MM.1S (cell line): ENCODE measurements around the gene LRRIQ4.

Experiments
- EZH2phosphoT487 ChIP-seq: fragments of 300-600 bp; sonication (generic); IDR thresholded peaks from 2 replicates; pipeline ENCODE4 v1.6.1; 2018; ENCODE audit warnings: antibody characterized with exemption, low read length
- TF ChIP-seq, protein P1 (sequence below): fragments of 300-600 bp; sonication (generic); IDR thresholded peaks from 2 replicates; pipeline ENCODE4 v1.5.1; 2016; ENCODE audit warnings: antibody characterized with exemption, low read length, mixed read lengths

DNA sequence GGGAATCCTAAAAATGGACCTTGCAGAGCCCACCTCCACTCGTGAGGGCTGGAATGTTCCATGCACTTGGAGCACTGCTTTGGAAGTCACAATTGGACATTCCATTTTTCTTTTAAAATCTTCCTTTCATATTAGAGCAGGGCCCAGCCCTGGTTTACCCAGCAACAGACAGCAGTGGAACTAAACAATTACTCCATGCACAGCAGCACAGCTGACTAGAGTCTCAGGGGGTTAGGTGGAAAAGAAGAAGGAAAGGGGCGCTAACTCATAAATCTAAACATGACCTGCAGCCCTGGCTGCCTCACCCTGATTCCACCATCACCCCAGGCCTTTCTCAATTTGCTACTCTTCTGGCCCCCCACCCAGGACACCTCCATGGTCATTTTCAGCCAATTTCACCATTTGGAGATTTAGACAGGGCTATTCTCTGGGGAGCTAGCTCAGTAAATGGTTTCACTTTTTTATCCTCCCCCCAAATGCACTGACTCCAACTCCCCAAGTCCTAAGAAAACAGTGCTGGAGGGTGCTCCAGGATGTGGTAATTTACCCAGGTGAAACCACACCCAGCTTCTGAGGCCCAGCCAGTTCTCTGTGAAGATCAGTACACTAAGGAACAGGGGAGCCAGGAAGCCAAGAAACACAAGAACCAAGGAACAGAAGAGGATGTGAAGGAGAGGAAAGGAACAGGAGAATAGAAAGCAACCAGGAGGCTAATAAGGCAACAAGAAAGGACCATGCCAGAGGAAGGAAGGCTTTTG is 58.6 kb downstream of the LRRIQ4 start:
- TF ChIP-seq, protein P1, sequence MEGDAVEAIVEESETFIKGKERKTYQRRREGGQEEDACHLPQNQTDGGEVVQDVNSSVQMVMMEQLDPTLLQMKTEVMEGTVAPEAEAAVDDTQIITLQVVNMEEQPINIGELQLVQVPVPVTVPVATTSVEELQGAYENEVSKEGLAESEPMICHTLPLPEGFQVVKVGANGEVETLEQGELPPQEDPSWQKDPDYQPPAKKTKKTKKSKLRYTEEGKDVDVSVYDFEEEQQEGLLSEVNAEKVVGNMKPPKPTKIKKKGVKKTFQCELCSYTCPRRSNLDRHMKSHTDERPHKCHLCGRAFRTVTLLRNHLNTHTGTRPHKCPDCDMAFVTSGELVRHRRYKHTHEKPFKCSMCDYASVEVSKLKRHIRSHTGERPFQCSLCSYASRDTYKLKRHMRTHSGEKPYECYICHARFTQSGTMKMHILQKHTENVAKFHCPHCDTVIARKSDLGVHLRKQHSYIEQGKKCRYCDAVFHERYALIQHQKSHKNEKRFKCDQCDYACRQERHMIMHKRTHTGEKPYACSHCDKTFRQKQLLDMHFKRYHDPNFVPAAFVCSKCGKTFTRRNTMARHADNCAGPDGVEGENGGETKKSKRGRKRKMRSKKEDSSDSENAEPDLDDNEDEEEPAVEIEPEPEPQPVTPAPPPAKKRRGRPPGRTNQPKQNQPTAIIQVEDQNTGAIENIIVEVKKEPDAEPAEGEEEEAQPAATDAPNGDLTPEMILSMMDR = no peak
- TF ChIP-seq EZH2phosphoT487 = no peak
